Muscle of leg (tissue), 11 donors: ENCODE results near the gene IFI27L2. TPM values are rescaled to one million over a fixed set of nuclear protein-coding genes. Genes with fewer than 3 reads are reported as not detected.
A peak's percentile ranks its signal among the peaks of the same experiment; 100 is the strongest.

Source experiments
- DNase-seq: peaks from one replicate; pipeline ENCODE4 v3.0.0; 2013
- H3K27ac ChIP-seq: one replicate; pipeline ENCODE4 v1.5.1; 2013; ENCODE audit warnings: mild to moderate bottlenecking, low read length, control low read depth
- H3K27me3 ChIP-seq: one replicate; pipeline ENCODE4 v1.6.1; 2013; ENCODE audit warnings: low read length; ENCODE audit not compliant: control insufficient read depth, insufficient read depth
- H3K36me3 ChIP-seq: one replicate; pipeline ENCODE4 v1.6.1; 2013; ENCODE audit warnings: low read length; ENCODE audit not compliant: control insufficient read depth, insufficient read depth
- H3K4me1 ChIP-seq: one replicate; pipeline ENCODE4 v1.6.1; 2013; ENCODE audit warnings: low read length; ENCODE audit not compliant: control insufficient read depth, insufficient read depth
- H3K4me3 ChIP-seq: one replicate; pipeline ENCODE4 v1.5.1; 2013; ENCODE audit warnings: low read length, control low read depth
- H3K9me3 ChIP-seq: replicated peaks from 2 replicates; pipeline ENCODE4 v1.6.1; 2013; ENCODE audit warnings: low read depth, low read length; ENCODE audit not compliant: control insufficient read depth
- WGBS: methylation state at CpG from one replicate; pipeline ENCODE4 v1.1.5; 2013; ENCODE audit warnings: missing lambda C conversion rate; ENCODE audit not compliant: insufficient coverage; 5-methylcytosine and 5-hydroxymethylcytosine counted together
- polyA plus RNA-seq, 8 donors: library from polyadenylated mRNA; unstranded; fragments of 120-200 nt; gene quantifications; one replicate each; pipeline versions ENCODE4 v1.2.1 to v1.2.3, GENCODE V29; 2013; ENCODE audit warnings: inconsistent platforms in 1 of 8, low replicate concordance in 1 of 8; ENCODE audit not compliant: insufficient read length in 8 of 8, insufficient read depth in 1 of 8
- total RNA-seq: library from RNA; stranded (reverse); fragments of 120-200 nt; gene quantifications from one replicate; pipeline ENCODE4 v1.2.4, GENCODE V29; 2013

IFI27L2 gene
- total and polyA plus RNA-seq, 9 donors: 11.9 to 24.6 (median 17.3) TPM

- peaks cover 16% of the 10 kb centered on the region for H3K4me1 ChIP-seq
- peaks cover 35% of the 10 kb centered on the region for H3K27me3 ChIP-seq
- no peaks in the 10 kb centered on the region for H3K9me3 ChIP-seq
- H3K27ac ChIP-seq: no peak overlapping the region
- no peak overlapping the region for H3K4me3 ChIP-seq
- no CpG with 5 or more reads among the region's 5 CpGs for WGBS
- DNase-seq: no peak
- no peaks in the 10 kb centered on the region for H3K36me3 ChIP-seq
Measured at GRCh38 chr14:94172545-94172944, 43.1 kb upstream of the IFI27L2 start.

- no peak for DNase-seq
- Histone ChIP-seq H3K4me1 (peaks cover 16% of the 10 kb centered on the region), H3K27me3 (peaks cover 33% of the 10 kb centered on the region), H3K9me3 (no peaks in the 10 kb centered on the region), H3K27ac (no peak overlapping the region), H3K36me3 (no peaks in the 10 kb centered on the region), H3K4me3 (no peak overlapping the region)
- WGBS: 80% methylated on average over 1 of the region's 3 CpGs
Measured at GRCh38 chr14:94171208-94171607, 41.8 kb upstream of the IFI27L2 start.

- peaks cover 31% of the 10 kb centered on the region for H3K27me3 ChIP-seq
- WGBS: no CpG with 5 or more reads among the region's 6 CpGs
Measured at GRCh38 chr14:94170136-94170535, 40.7 kb upstream of the IFI27L2 start.

GRCh38 chr14:94165744-94166143 is 36.3 kb upstream of the IFI27L2 start:
- Histone ChIP-seq H3K9me3 (no peaks in the 10 kb centered on the region), H3K27ac (no peak overlapping the region), H3K4me1 (peaks cover 12% of the 10 kb centered on the region), H3K27me3 (peaks cover 16% of the 10 kb centered on the region), H3K4me3 (no peak overlapping the region), H3K36me3 (no peaks in the 10 kb centered on the region)
- no peak for DNase-seq
- WGBS: 64% methylated on average over 3 of the region's 3 CpGs

More at GRCh38 chr14:94170136-94170535, 40.7 kb upstream of the IFI27L2 start:
- H3K27ac ChIP-seq: no peak overlapping the region
- H3K4me3 ChIP-seq: no peak overlapping the region
- H3K9me3 ChIP-seq: no peaks in the 10 kb centered on the region
- H3K4me1 ChIP-seq: peaks cover 18% of the 10 kb centered on the region
- H3K36me3 ChIP-seq: no peaks in the 10 kb centered on the region
- no peak for DNase-seq

- Histone ChIP-seq H3K27me3 (peaks cover 12% of the 10 kb centered on the region), H3K27ac (no peak overlapping the region), H3K4me1 (peaks cover 12% of the 10 kb centered on the region), H3K36me3 (no peaks in the 10 kb centered on the region), H3K9me3 (no peaks in the 10 kb centered on the region), H3K4me3 (no peak overlapping the region)
- DNase-seq: peak; percentile 26
- WGBS: 8% methylated on average over 13 of the region's 26 CpGs
Measured at GRCh38 chr14:94164685-94165431, 35.5 kb upstream of the IFI27L2 start.

GRCh38 chr14:94163796-94164195 is 34.4 kb upstream of the IFI27L2 start:
- Histone ChIP-seq H3K9me3 (no peaks in the 10 kb centered on the region), H3K4me1 (peaks cover 12% of the 10 kb centered on the region), H3K4me3 (no peak overlapping the region), H3K36me3 (no peaks in the 10 kb centered on the region), H3K27me3 (peaks cover 11% of the 10 kb centered on the region), H3K27ac (no peak overlapping the region)
- WGBS: 20% methylated on average over 1 of the region's 5 CpGs
- DNase-seq: no peak

- no peak overlapping the region for H3K27ac ChIP-seq
- H3K9me3 ChIP-seq: no peaks in the 10 kb centered on the region
- peaks cover 11% of the 10 kb centered on the region for H3K27me3 ChIP-seq
- peaks cover 12% of the 10 kb centered on the region for H3K4me1 ChIP-seq
- no peak overlapping the region for H3K4me3 ChIP-seq
- H3K36me3 ChIP-seq: no peaks in the 10 kb centered on the region
- 88% methylated on average over 3 of the region's 5 CpGs for WGBS
- DNase-seq: no peak
Measured at GRCh38 chr14:94162466-94162865, 33.1 kb upstream of the IFI27L2 start.

- Histone ChIP-seq H3K36me3 (no peaks in the 10 kb centered on the region), H3K4me1 (peaks cover 12% of the 10 kb centered on the region), H3K27ac (no peak overlapping the region), H3K4me3 (no peak overlapping the region), H3K9me3 (no peaks in the 10 kb centered on the region), H3K27me3 (peaks cover 11% of the 10 kb centered on the region)
- WGBS: no CpG with 5 or more reads among the region's 2 CpGs
- DNase-seq: peak; percentile 27
Measured at GRCh38 chr14:94161981-94162380, 32.6 kb upstream of the IFI27L2 start.

- DNase-seq: no peak
- WGBS: 0% methylated on average over 1 of the region's 2 CpGs
Measured at GRCh38 chr14:94161058-94161457, 31.7 kb upstream of the IFI27L2 start.

GRCh38 chr14:94158239-94158883 is 29.0 kb upstream of the IFI27L2 start:
- peaks cover 2% of the 10 kb centered on the region for H3K27me3 ChIP-seq
- no peaks in the 10 kb centered on the region for H3K9me3 ChIP-seq
- H3K4me1 ChIP-seq: peaks cover 2% of the 10 kb centered on the region
- WGBS: 75% methylated on average over 3 of the region's 10 CpGs
- H3K36me3 ChIP-seq: no peaks in the 10 kb centered on the region
- H3K27ac ChIP-seq: no peak overlapping the region
- no peak overlapping the region for H3K4me3 ChIP-seq
- no peak for DNase-seq

More at GRCh38 chr14:94161058-94161457, 31.7 kb upstream of the IFI27L2 start:
- H3K27ac ChIP-seq: no peak overlapping the region
- H3K27me3 ChIP-seq: peaks cover 14% of the 10 kb centered on the region
- no peaks in the 10 kb centered on the region for H3K9me3 ChIP-seq
- H3K36me3 ChIP-seq: no peaks in the 10 kb centered on the region
- H3K4me3 ChIP-seq: no peak overlapping the region
- H3K4me1 ChIP-seq: peaks cover 12% of the 10 kb centered on the region
